Lung (tissue), 12 donors: ENCODE results near the gene PLEKHG4B. TPM values are rescaled to one million over a fixed set of nuclear protein-coding genes. Genes with fewer than 3 reads are reported as not detected.

Source experiments
- ATAC-seq: fragments of 200-7000 bp; cut with Tn5 transposase; one replicate; pipeline ENCODE4 v1.9.1; 2020; ENCODE audit warnings: moderate number of reproducible peaks; ENCODE audit not compliant: insufficient read depth, low FRiP score
- DNase-seq, 3 donors: peaks; one replicate each; pipeline ENCODE4 v3.0.0-alpha.2; 2013 to 2017
- H3K27ac ChIP-seq, 2 donors: one replicate each; pipeline ENCODE4 v1.5.1; 2013; ENCODE audit warnings: mild to moderate bottlenecking in 2 of 2, moderate library complexity in 2 of 2, control low read depth in 1 of 2, inconsistent platforms in 1 of 2, low read depth in 1 of 2, low read length in 1 of 2
- H3K27me3 ChIP-seq, 3 donors: one replicate each; pipeline ENCODE4 v1.5.1; 2013; ENCODE audit warnings: low read length in 2 of 3; ENCODE audit not compliant: control insufficient read depth in 3 of 3, insufficient read depth in 3 of 3
- H3K36me3 ChIP-seq, 4 donors: one replicate each; pipeline ENCODE4 v1.5.1; 2013; ENCODE audit warnings: low read length in 4 of 4, mild to moderate bottlenecking in 1 of 4, moderate library complexity in 1 of 4; ENCODE audit not compliant: control insufficient read depth in 4 of 4, insufficient read depth in 4 of 4
- H3K4me1 ChIP-seq, 5 donors: one replicate each; pipeline ENCODE4 v1.5.1; 2013; ENCODE audit warnings: low read length in 5 of 5, mild to moderate bottlenecking in 2 of 5, moderate library complexity in 1 of 5; ENCODE audit not compliant: control insufficient read depth in 5 of 5, insufficient read depth in 5 of 5
- H3K4me3 ChIP-seq: one replicate; pipeline ENCODE4 v1.5.1; 2013; ENCODE audit warnings: mild to moderate bottlenecking, control low read depth, moderate library complexity
- H3K9ac ChIP-seq, 2 donors: one replicate each; pipeline ENCODE4 v1.5.1; 2013; ENCODE audit warnings: low read length in 2 of 2, control low read depth in 1 of 2; ENCODE audit not compliant: insufficient read depth in 1 of 2
- H3K9me3 ChIP-seq, 4 donors: one replicate each; pipeline ENCODE4 v1.5.1; 2013; ENCODE audit warnings: low read length in 3 of 4, mild to moderate bottlenecking in 1 of 4, moderate library complexity in 1 of 4; ENCODE audit not compliant: control insufficient read depth in 4 of 4, insufficient read depth in 3 of 4
- WGBS, 2 donors: extraction: QIAGEN DNeasy Blood & Tissue Kit; methylation state at CpG; one replicate each; pipeline ENCODE4 v1.1.7; 2013; 5-methylcytosine and 5-hydroxymethylcytosine counted together
- polyA plus RNA-seq, 2 donors: library from polyadenylated mRNA; stranded (reverse); fragments of 200-250 nt; gene quantifications; one replicate each; pipeline ENCODE4 v1.2.1, GENCODE V29; 2013
- total RNA-seq, 2 donors: library from RNA; depleted of rRNA in 1 of 2; stranded (reverse); fragments of >200 nt in 1 of 2; gene quantifications; one replicate each; pipeline ENCODE4 v1.2.1, GENCODE V29; 2014 to 2021
- TF ChIP-seq, protein P1 (sequence below): IDR thresholded peaks from 2 replicates; pipeline ENCODE4 v1.5.1; 2012; ENCODE audit warnings: mild to moderate bottlenecking; ENCODE audit errors: control extremely low read depth, extremely low read depth
- donor health status: control.
- donor health status: control.
- donor health status: Bipolar disorder and iron deficiency.
- donor health status: healthy.
- donor health status: DM: yes; HTN: yes; CAD: no.

Gene PLEKHG4B
- total and polyA plus RNA-seq, 4 donors = 0.24 to 4.7 (median 3.0) TPM

DNA sequence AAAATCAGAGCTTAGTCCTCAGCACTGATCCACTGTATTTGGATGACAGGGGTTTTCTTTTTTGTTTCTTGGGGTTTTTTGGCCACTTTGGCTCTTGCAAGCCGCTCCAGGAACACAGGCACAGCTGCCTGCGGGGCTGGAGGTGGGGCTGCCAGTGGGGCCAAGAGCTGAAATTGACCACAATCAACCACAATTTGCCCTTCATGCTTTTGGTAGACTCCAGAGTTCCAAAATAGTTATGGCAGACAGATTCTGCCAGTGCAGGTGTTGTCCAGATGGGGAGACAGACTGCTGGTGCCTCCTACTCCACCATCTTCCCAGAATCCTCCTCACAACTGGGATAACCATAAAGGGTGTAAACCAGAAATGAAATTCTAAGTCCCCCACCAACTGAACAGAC, 36.5 kb downstream of the PLEKHG4B start:
- no peak overlapping the region for H3K27ac ChIP-seq
- no peaks in the 10 kb centered on the region for H3K4me1 ChIP-seq
- H3K9ac ChIP-seq = no peak overlapping the region
- H3K36me3 ChIP-seq = no peaks in the 10 kb centered on the region
- H3K4me3 ChIP-seq = no peak overlapping the region
- H3K27me3 ChIP-seq = no peaks in the 10 kb centered on the region
- H3K9me3 ChIP-seq = peaks cover 0 to 7% (median 5%) of the 10 kb centered on the region in 4 donors
- DNase-seq (no peak), ATAC-seq (no peak)
- WGBS, 2 donors = 94 to 98% methylated on average over 2 of the region's 2 CpGs
- TF ChIP-seq, protein P1, sequence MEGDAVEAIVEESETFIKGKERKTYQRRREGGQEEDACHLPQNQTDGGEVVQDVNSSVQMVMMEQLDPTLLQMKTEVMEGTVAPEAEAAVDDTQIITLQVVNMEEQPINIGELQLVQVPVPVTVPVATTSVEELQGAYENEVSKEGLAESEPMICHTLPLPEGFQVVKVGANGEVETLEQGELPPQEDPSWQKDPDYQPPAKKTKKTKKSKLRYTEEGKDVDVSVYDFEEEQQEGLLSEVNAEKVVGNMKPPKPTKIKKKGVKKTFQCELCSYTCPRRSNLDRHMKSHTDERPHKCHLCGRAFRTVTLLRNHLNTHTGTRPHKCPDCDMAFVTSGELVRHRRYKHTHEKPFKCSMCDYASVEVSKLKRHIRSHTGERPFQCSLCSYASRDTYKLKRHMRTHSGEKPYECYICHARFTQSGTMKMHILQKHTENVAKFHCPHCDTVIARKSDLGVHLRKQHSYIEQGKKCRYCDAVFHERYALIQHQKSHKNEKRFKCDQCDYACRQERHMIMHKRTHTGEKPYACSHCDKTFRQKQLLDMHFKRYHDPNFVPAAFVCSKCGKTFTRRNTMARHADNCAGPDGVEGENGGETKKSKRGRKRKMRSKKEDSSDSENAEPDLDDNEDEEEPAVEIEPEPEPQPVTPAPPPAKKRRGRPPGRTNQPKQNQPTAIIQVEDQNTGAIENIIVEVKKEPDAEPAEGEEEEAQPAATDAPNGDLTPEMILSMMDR = no peak

DNA sequence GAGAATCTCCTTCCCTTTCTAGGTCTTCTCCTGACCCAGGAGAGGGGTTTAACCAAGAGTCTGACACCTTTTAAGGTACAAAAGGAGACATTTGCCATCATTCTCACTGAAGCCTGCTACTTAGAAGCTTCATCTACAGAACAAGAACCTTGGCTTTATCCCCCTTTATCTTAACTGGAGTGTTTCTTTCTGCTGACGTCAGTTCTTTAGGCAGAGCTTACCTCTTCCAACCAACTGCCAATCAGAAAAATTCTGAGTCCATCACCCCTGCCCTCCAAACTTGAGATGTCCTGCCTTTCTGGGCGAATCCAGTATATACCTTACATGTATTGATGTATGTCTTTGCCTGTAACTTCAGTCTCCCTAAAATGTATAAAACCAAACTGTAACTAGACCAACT, 37.2 kb downstream of the PLEKHG4B start:
- TF ChIP-seq, protein P1 = no peak
- H3K27ac ChIP-seq = no peak overlapping the region
- H3K4me3 ChIP-seq = no peak overlapping the region
- H3K36me3 ChIP-seq = no peaks in the 10 kb centered on the region
- H3K4me1 ChIP-seq = no peaks in the 10 kb centered on the region
- ATAC-seq (no peak), DNase-seq (no peak)
- no peak overlapping the region for H3K9ac ChIP-seq
- H3K27me3 ChIP-seq = no peaks in the 10 kb centered on the region
- H3K9me3 ChIP-seq = peaks cover 0 to 7% (median 5%) of the 10 kb centered on the region in 4 donors
- WGBS, 2 donors = 73 to 80% methylated on average over 2 of the region's 2 CpGs

DNA sequence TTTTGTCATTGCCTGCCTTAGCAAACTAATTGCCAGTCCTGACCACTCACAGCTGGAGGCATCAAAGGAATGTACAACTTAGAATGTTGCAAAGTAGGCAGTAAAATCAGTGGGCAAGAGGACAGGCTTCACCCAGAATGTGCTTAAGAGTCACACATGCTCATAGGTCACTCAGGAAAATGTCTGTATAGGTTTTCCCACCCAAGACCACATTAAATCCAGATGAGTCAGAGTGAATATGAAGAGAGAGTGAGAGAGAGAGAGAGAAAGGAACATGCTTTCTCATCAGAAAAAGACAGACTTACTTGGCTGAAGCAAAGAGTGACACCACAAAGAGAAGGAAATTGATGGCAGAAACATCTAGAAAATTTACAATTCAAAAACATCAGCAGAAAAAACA, 37.9 kb downstream of the PLEKHG4B start:
- Histone ChIP-seq H3K27ac (no peak overlapping the region), H3K27me3 (no peaks in the 10 kb centered on the region), H3K9me3 (peaks cover 0 to 7% (median 5%) of the 10 kb centered on the region in 4 donors), H3K9ac (no peak overlapping the region), H3K36me3 (no peaks in the 10 kb centered on the region), H3K4me1 (no peaks in the 10 kb centered on the region), H3K4me3 (no peak overlapping the region)
- no peak for DNase-seq
- TF ChIP-seq, protein P1 = no peak
- no peak for ATAC-seq

DNA sequence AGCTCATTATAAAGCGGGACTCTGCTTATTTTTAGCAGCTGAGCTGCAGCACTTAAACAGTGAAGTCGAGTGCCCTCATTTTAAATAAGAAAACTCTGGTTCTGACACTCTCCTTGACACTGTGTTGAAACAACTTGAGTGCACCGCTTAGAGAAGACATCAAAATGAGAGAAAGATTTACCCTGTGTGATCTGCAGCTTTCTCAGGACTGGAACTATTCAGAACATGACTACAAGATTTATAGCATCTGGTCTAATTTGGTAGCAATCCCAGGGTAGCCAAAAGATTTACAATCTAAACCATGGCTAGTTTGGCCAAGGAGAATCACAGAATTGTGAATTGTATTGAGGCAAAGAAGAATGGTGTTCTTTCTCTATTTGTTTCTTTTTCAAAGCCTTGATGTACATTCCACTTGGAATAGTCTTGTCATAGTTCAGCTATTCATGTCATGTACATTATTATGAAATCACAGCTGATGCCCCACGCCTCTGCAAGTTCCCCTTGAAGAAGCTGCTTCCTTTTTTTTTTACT, 38.7 kb downstream of the PLEKHG4B start:
- DNase-seq = no peak
- ATAC-seq = no peak
- H3K36me3 ChIP-seq = no peaks in the 10 kb centered on the region
- H3K4me1 ChIP-seq = no peaks in the 10 kb centered on the region
- peaks cover 0 to 5% (median 4%) of the 10 kb centered on the region in 4 donors for H3K9me3 ChIP-seq
- TF ChIP-seq, protein P1 = no peak
- WGBS, 2 donors = 59 to 65% methylated on average over 4 of the region's 4 CpGs
- no peak overlapping the region for H3K27ac ChIP-seq
- no peak overlapping the region for H3K4me3 ChIP-seq
- H3K9ac ChIP-seq = no peak overlapping the region
- H3K27me3 ChIP-seq = no peaks in the 10 kb centered on the region
